Activated naive CD8-positive, alpha-beta T cell (primary cell): ENCODE data around the gene LRRC58.
"Not testable (repeated sequence)": the region's sequence is repeated elsewhere in the genome, so short reads cannot be mapped to it uniquely, and the experiment has no call there.

Experiments used
- H3K27ac Mint-ChIP-seq: one replicate; pipeline ENCODE4 v1.8.0; 2021; ENCODE audit warnings: mixed read lengths
- H3K27me3 Mint-ChIP-seq: one replicate; pipeline ENCODE4 v1.8.0; 2021; ENCODE audit warnings: mixed read lengths
- H3K36me3 Mint-ChIP-seq: one replicate; pipeline ENCODE4 v1.8.0; 2021; ENCODE audit warnings: mixed read lengths
- H3K4me1 Mint-ChIP-seq: one replicate; pipeline ENCODE4 v1.8.0; 2021; ENCODE audit warnings: low read depth, mixed read lengths
- H3K4me3 Mint-ChIP-seq: one replicate; pipeline ENCODE4 v1.8.0; 2021; ENCODE audit warnings: mild to moderate bottlenecking, mixed read lengths
- H3K9me3 Mint-ChIP-seq: one replicate; pipeline ENCODE4 v1.8.0; 2021; ENCODE audit warnings: low read depth, mixed read lengths

The LRRC58 gene

GRCh38 chr3:120353463-120353862, 4.3 kb upstream of the LRRC58 start:
- no peaks in the 10 kb centered on the region for H3K9me3 Mint-ChIP-seq
- no peak overlapping the region for H3K27ac Mint-ChIP-seq
- H3K27me3 Mint-ChIP-seq: peaks cover 8% of the 10 kb centered on the region
- H3K4me1 Mint-ChIP-seq: peaks cover 8% of the 10 kb centered on the region
- no peak overlapping the region for H3K4me3 Mint-ChIP-seq
- no peaks in the 10 kb centered on the region for H3K36me3 Mint-ChIP-seq

GRCh38 chr3:120352017-120352416, 2.9 kb upstream of the LRRC58 start:
- peaks cover 2% of the 10 kb centered on the region for H3K36me3 Mint-ChIP-seq
- H3K9me3 Mint-ChIP-seq: no peaks in the 10 kb centered on the region
- peaks cover 4% of the 10 kb centered on the region for H3K27me3 Mint-ChIP-seq
- H3K4me1 Mint-ChIP-seq: peaks cover 17% of the 10 kb centered on the region
- no peak overlapping the region for H3K4me3 Mint-ChIP-seq
- H3K27ac Mint-ChIP-seq: no peak overlapping the region

- Mint-ChIP-seq H3K27ac (no peak overlapping the region), H3K4me1 (peaks cover 32% of the 10 kb centered on the region), H3K27me3 (peaks cover 3% of the 10 kb centered on the region), H3K9me3 (no peaks in the 10 kb centered on the region), H3K36me3 (peaks cover 11% of the 10 kb centered on the region), H3K4me3 (peak overlapping the region; percentile 90)
These were observed 1.3 kb upstream of the LRRC58 start for GRCh38 chr3:120350401-120350941.

- peak overlapping the region; percentile 90 for H3K4me3 Mint-ChIP-seq
- no peaks in the 10 kb centered on the region for H3K27me3 Mint-ChIP-seq
- H3K27ac Mint-ChIP-seq: peak overlapping the region; percentile 96
- peaks cover 39% of the 10 kb centered on the region for H3K4me1 Mint-ChIP-seq
- peaks cover 13% of the 10 kb centered on the region for H3K36me3 Mint-ChIP-seq
- no peaks in the 10 kb centered on the region for H3K9me3 Mint-ChIP-seq
These were observed 636 bp upstream of the LRRC58 start for GRCh38 chr3:120349855-120350125.

- Mint-ChIP-seq H3K36me3 (peaks cover 13% of the 10 kb centered on the region), H3K27ac (peak overlapping the region; percentile 79), H3K4me1 (peaks cover 52% of the 10 kb centered on the region), H3K4me3 (peak overlapping the region; percentile 90), H3K9me3 (no peaks in the 10 kb centered on the region), H3K27me3 (no peaks in the 10 kb centered on the region)
These were observed 826 bp downstream of the LRRC58 start for GRCh38 chr3:120348065-120348990.

- Mint-ChIP-seq H3K4me3 (peak overlapping the region; percentile 43), H3K27ac (peak overlapping the region; percentile 78), H3K9me3 (no peaks in the 10 kb centered on the region), H3K27me3 (no peaks in the 10 kb centered on the region), H3K36me3 (peaks cover 21% of the 10 kb centered on the region), H3K4me1 (peaks cover 65% of the 10 kb centered on the region)
These were observed 4.8 kb downstream of the LRRC58 start for GRCh38 chr3:120344349-120344748.

- H3K27ac Mint-ChIP-seq: no peak overlapping the region
- H3K9me3 Mint-ChIP-seq: no peaks in the 10 kb centered on the region
- peaks cover 21% of the 10 kb centered on the region for H3K36me3 Mint-ChIP-seq
- H3K27me3 Mint-ChIP-seq: no peaks in the 10 kb centered on the region
- no peak overlapping the region for H3K4me3 Mint-ChIP-seq
- H3K4me1 Mint-ChIP-seq: peaks cover 76% of the 10 kb centered on the region
These were observed 7.4 kb downstream of the LRRC58 start for GRCh38 chr3:120341658-120342346.

- H3K36me3 Mint-ChIP-seq: peaks cover 12% of the 10 kb centered on the region
- peaks cover 60% of the 10 kb centered on the region for H3K4me1 Mint-ChIP-seq
- no peak overlapping the region for H3K4me3 Mint-ChIP-seq
- no peaks in the 10 kb centered on the region for H3K9me3 Mint-ChIP-seq
- H3K27me3 Mint-ChIP-seq: no peaks in the 10 kb centered on the region
- H3K27ac Mint-ChIP-seq: no peak overlapping the region
These were observed 9.8 kb downstream of the LRRC58 start for GRCh38 chr3:120339362-120339761.

GRCh38 chr3:120338517-120338916, 10.6 kb downstream of the LRRC58 start:
- Mint-ChIP-seq H3K27ac (no peak overlapping the region), H3K4me1 (peaks cover 53% of the 10 kb centered on the region), H3K36me3 (peaks cover 12% of the 10 kb centered on the region), H3K27me3 (no peaks in the 10 kb centered on the region), H3K4me3 (no peak overlapping the region), H3K9me3 (no peaks in the 10 kb centered on the region)

GRCh38 chr3:120332646-120333045, 16.5 kb downstream of the LRRC58 start:
- Mint-ChIP-seq H3K4me1 (peaks cover 16% of the 10 kb centered on the region), H3K27me3 (no peaks in the 10 kb centered on the region), H3K4me3 (no peak overlapping the region), H3K9me3 (no peaks in the 10 kb centered on the region), H3K36me3 (peaks cover 2% of the 10 kb centered on the region), H3K27ac (no peak overlapping the region)

- H3K9me3 Mint-ChIP-seq: no peaks in the 10 kb centered on the region
- peaks cover 2% of the 10 kb centered on the region for H3K4me1 Mint-ChIP-seq
- H3K27me3 Mint-ChIP-seq: no peaks in the 10 kb centered on the region
- H3K36me3 Mint-ChIP-seq: peaks cover 2% of the 10 kb centered on the region
- H3K4me3 Mint-ChIP-seq: no peak overlapping the region
- peak overlapping the region; percentile 61 for H3K27ac Mint-ChIP-seq
These were observed 18.1 kb downstream of the LRRC58 start for GRCh38 chr3:120331076-120331475.

- no peak overlapping the region for H3K4me3 Mint-ChIP-seq
- H3K27ac Mint-ChIP-seq: no peak overlapping the region
- no peaks in the 10 kb centered on the region for H3K9me3 Mint-ChIP-seq
- H3K36me3 Mint-ChIP-seq: peaks cover 23% of the 10 kb centered on the region
- H3K27me3 Mint-ChIP-seq: no peaks in the 10 kb centered on the region
- peaks cover 10% of the 10 kb centered on the region for H3K4me1 Mint-ChIP-seq
These were observed 22.4 kb downstream of the LRRC58 start for GRCh38 chr3:120326784-120327183.

GRCh38 chr3:120324190-120324589, 25.0 kb downstream of the LRRC58 start:
- Mint-ChIP-seq H3K27ac (peak overlapping the region; percentile 67), H3K36me3 (peaks cover 26% of the 10 kb centered on the region), H3K27me3 (no peaks in the 10 kb centered on the region), H3K4me1 (peaks cover 10% of the 10 kb centered on the region), H3K4me3 (no peak overlapping the region), H3K9me3 (no peaks in the 10 kb centered on the region)

GRCh38 chr3:120323761-120324160, 25.4 kb downstream of the LRRC58 start:
- Mint-ChIP-seq H3K27ac (peak overlapping the region; percentile 67), H3K4me1 (peaks cover 10% of the 10 kb centered on the region), H3K36me3 (peaks cover 31% of the 10 kb centered on the region)
- H3K27me3 Mint-ChIP-seq, H3K4me3 Mint-ChIP-seq, H3K9me3 Mint-ChIP-seq: not testable (repeated sequence)
